MM.1S (cell line): ENCODE data around the gene PIK3IP1.
"Not testable (repeated sequence)": the region's sequence is repeated elsewhere in the genome, so short reads cannot be mapped to it uniquely, and the experiment has no call there.

Experiments used
- DNase-seq: peaks from one replicate; pipeline ENCODE4 v3.0.0-alpha.2; 2015
- H2AFZ ChIP-seq: fragments of 300-600 bp; sonication (generic); 2 replicates; pipeline ENCODE4 v1.6.0; 2016; ENCODE audit warnings: antibody characterized with exemption, low read length
- H3F3A ChIP-seq: fragments of 300-600 bp; sonication (generic); 2 replicates; pipeline ENCODE4 v1.6.1; 2016; ENCODE audit warnings: mild to moderate bottlenecking, antibody characterized with exemption, low read length, moderate library complexity, mixed read lengths; ENCODE audit not compliant: insufficient read depth
- H3K27ac ChIP-seq: fragments of 300-600 bp; sonication (generic); 2 replicates; pipeline ENCODE4 v1.5.1; 2016; ENCODE audit warnings: mild to moderate bottlenecking, low read length
- H3K27me3 ChIP-seq: fragments of 300-600 bp; sonication (generic); replicated peaks from 2 replicates; pipeline ENCODE4 v1.6.0; 2016; ENCODE audit warnings: low read length; ENCODE audit not compliant: insufficient read depth
- H3K36me3 ChIP-seq: fragments of 300-600 bp; sonication (generic); replicated peaks from 2 replicates; pipeline ENCODE4 v1.6.1; 2016; ENCODE audit warnings: mild to moderate bottlenecking, low read length, mixed read lengths; ENCODE audit not compliant: insufficient read depth
- H3K4me1 ChIP-seq: fragments of 300-600 bp; sonication (generic); 2 replicates; pipeline ENCODE4 v1.6.1; 2016; ENCODE audit warnings: low read length, mixed read lengths
- H3K4me2 ChIP-seq: fragments of 300-600 bp; sonication (generic); 2 replicates; pipeline ENCODE4 v1.6.0; 2016; ENCODE audit warnings: low read depth, low read length
- H3K4me3 ChIP-seq: fragments of 300-600 bp; sonication (generic); 2 replicates; pipeline ENCODE4 v1.5.1; 2016; ENCODE audit warnings: low read length, mixed read lengths
- H3K79me2 ChIP-seq: fragments of 300-600 bp; sonication (generic); 2 replicates; pipeline ENCODE4 v1.6.1; 2016; ENCODE audit warnings: mixed run types, low read length, mixed read lengths
- H3K9ac ChIP-seq: fragments of 300-600 bp; sonication (generic); 2 replicates; pipeline ENCODE4 v1.6.1; 2016; ENCODE audit warnings: low read length, mixed read lengths
- H3K9me2 ChIP-seq: fragments of 300-600 bp; sonication (generic); replicated peaks from 2 replicates; pipeline ENCODE4 v1.6.1; 2016; ENCODE audit warnings: mild to moderate bottlenecking, low read length, mixed read lengths; ENCODE audit not compliant: insufficient read depth
- H3K9me3 ChIP-seq: fragments of 300-600 bp; sonication (generic); replicated peaks from 2 replicates; pipeline ENCODE4 v1.6.1; 2016; ENCODE audit warnings: mild to moderate bottlenecking, low read length, mixed read lengths; ENCODE audit not compliant: insufficient read depth
- H4K20me1 ChIP-seq: fragments of 300-600 bp; sonication (generic); 2 replicates; pipeline ENCODE4 v1.6.1; 2016; ENCODE audit warnings: mild to moderate bottlenecking, low read length, moderate library complexity, mixed read lengths; ENCODE audit not compliant: insufficient read depth
- EZH2 ChIP-seq: fragments of 300-600 bp; sonication (generic); optimal IDR thresholded peaks from 2 replicates; pipeline ENCODE3; 2017; ENCODE audit warnings: low read depth, mild to moderate bottlenecking, antibody characterized with exemption, low read length, mixed read lengths
- EZH2phosphoT487 ChIP-seq: fragments of 300-600 bp; sonication (generic); IDR thresholded peaks from 2 replicates; pipeline ENCODE4 v1.6.1; 2018; ENCODE audit warnings: antibody characterized with exemption, low read length
- TF ChIP-seq, protein P1 (sequence below): fragments of 300-600 bp; sonication (generic); IDR thresholded peaks from 2 replicates; pipeline ENCODE4 v1.5.1; 2016; ENCODE audit warnings: antibody characterized with exemption, low read length, mixed read lengths

PIK3IP1 gene

GRCh38 chr22:31241200-31241599, 51.1 kb downstream of the PIK3IP1 start:
- Histone ChIP-seq H3K4me2 (no peak overlapping the region), H3K4me3 (no peak overlapping the region), H3K4me1 (peaks cover 19% of the 10 kb centered on the region), H3K36me3 (no peaks in the 10 kb centered on the region), H3F3A (peaks cover 14% of the 10 kb centered on the region), H3K27ac (no peak overlapping the region), H3K9me2 (no peaks in the 10 kb centered on the region), H3K9me3 (no peaks in the 10 kb centered on the region), H4K20me1 (no peaks in the 10 kb centered on the region), H2AFZ (no peak overlapping the region), H3K9ac (no peak overlapping the region), H3K79me2 (peaks cover 73% of the 10 kb centered on the region), H3K27me3 (no peaks in the 10 kb centered on the region)
- no peak for DNase-seq
- TF ChIP-seq, protein P1, sequence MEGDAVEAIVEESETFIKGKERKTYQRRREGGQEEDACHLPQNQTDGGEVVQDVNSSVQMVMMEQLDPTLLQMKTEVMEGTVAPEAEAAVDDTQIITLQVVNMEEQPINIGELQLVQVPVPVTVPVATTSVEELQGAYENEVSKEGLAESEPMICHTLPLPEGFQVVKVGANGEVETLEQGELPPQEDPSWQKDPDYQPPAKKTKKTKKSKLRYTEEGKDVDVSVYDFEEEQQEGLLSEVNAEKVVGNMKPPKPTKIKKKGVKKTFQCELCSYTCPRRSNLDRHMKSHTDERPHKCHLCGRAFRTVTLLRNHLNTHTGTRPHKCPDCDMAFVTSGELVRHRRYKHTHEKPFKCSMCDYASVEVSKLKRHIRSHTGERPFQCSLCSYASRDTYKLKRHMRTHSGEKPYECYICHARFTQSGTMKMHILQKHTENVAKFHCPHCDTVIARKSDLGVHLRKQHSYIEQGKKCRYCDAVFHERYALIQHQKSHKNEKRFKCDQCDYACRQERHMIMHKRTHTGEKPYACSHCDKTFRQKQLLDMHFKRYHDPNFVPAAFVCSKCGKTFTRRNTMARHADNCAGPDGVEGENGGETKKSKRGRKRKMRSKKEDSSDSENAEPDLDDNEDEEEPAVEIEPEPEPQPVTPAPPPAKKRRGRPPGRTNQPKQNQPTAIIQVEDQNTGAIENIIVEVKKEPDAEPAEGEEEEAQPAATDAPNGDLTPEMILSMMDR: no peak
- TF ChIP-seq EZH2phosphoT487: no peak
- TF ChIP-seq EZH2: no peak

DNA sequence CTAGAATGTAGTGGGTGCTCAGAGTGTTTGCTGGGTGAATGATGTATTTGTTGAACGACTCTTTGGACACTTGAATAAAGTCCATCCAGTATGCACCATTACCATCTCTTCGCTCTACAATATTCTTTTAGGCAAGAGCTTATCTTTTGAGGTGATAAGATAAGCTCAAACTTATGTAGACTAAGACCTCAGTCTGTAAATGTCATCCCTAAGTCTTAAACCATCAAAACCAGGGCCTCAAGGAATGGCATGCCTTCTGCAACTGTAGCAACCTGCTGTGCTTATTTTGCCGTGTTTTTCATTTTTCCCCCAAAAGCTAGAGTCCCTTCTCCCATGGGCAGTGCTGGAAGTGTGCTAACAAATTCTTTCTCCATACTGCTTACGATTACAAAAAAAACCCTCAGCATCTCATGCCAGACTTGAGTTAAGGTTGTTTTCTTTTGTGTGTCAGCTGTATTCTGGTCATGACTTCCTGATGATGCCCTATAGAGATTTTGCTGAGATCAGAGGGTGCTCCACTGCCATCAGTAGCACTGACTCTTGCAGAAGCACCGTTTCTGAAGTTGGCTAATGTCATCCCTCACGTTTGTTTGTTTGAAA, 52.4 kb downstream of the PIK3IP1 start:
- DNase-seq: no peak
- Histone ChIP-seq H3F3A (peaks cover 14% of the 10 kb centered on the region), H3K27ac (no peak overlapping the region), H3K27me3 (no peaks in the 10 kb centered on the region), H3K4me2 (no peak overlapping the region), H3K79me2 (peaks cover 82% of the 10 kb centered on the region), H2AFZ (no peak overlapping the region), H4K20me1 (no peaks in the 10 kb centered on the region), H3K4me1 (peaks cover 19% of the 10 kb centered on the region), H3K4me3 (no peak overlapping the region), H3K36me3 (no peaks in the 10 kb centered on the region), H3K9me3 (no peaks in the 10 kb centered on the region), H3K9me2 (no peaks in the 10 kb centered on the region), H3K9ac (no peak overlapping the region)
- TF ChIP-seq EZH2: no peak
- TF ChIP-seq EZH2phosphoT487: no peak
- TF ChIP-seq, protein P1: no peak

- Histone ChIP-seq H3K4me1 (peaks cover 19% of the 10 kb centered on the region), H2AFZ (no peak overlapping the region), H3K79me2 (peaks cover 75% of the 10 kb centered on the region), H3K4me2 (peak overlapping the region; percentile 37), H3K4me3 (no peak overlapping the region), H3K27ac (peak overlapping the region; percentile 63; the same call in 1 of the 2 replicates), H3K9me3 (no peaks in the 10 kb centered on the region), H3K27me3 (no peaks in the 10 kb centered on the region), H3K9ac (no peak overlapping the region), H4K20me1 (no peaks in the 10 kb centered on the region), H3K36me3 (no peaks in the 10 kb centered on the region), H3F3A (peaks cover 14% of the 10 kb centered on the region), H3K9me2 (no peaks in the 10 kb centered on the region)
- DNase-seq: peak; percentile 82
- TF ChIP-seq EZH2: no peak
- TF ChIP-seq EZH2phosphoT487: no peak
- TF ChIP-seq, protein P1: no peak
These were observed 54.2 kb downstream of the PIK3IP1 start for GRCh38 chr22:31238057-31238456.

DNA sequence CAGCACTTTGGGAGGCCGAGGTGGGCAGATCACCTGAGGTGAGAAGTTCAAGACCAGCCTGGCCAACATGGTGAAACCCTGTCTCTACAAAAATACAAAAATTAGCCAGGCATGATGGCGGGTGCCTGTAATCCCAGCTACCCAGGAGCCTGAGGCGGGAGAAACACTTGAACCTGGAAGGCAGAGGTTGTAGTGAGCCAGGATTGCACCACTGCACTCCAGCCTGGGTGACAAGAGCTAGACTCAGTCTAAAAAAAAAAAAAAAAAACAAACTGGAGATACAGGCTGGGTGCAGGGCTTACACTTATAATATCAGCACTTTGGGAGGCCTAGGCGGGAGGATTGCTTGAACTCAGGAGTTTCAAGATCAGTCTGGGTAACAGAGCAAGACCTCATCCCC, 56.2 kb downstream of the PIK3IP1 start:
- H3K9me3 ChIP-seq, H3K27me3 ChIP-seq, H2AFZ ChIP-seq, H3K4me2 ChIP-seq, H3K9ac ChIP-seq, H3K27ac ChIP-seq, H4K20me1 ChIP-seq, DNase-seq, H3K4me3 ChIP-seq, H3K36me3 ChIP-seq, H3K9me2 ChIP-seq: not testable (repeated sequence)
- peaks cover 76% of the 10 kb centered on the region for H3K79me2 ChIP-seq
- peaks cover 19% of the 10 kb centered on the region for H3K4me1 ChIP-seq
- H3F3A ChIP-seq: peaks cover 14% of the 10 kb centered on the region
